ENCODE results near the gene SORBS1. TPM values are rescaled to one million over a fixed set of nuclear protein-coding genes. Genes with fewer than 3 reads are reported as not detected.

SORBS1 gene
- total and polyA plus RNA-seq, 2 of the 13 experiments (the other 11 are each of a cell fraction or from before 2014, with no cell fraction given): 16.8 to 39.8 TPM

DNA sequence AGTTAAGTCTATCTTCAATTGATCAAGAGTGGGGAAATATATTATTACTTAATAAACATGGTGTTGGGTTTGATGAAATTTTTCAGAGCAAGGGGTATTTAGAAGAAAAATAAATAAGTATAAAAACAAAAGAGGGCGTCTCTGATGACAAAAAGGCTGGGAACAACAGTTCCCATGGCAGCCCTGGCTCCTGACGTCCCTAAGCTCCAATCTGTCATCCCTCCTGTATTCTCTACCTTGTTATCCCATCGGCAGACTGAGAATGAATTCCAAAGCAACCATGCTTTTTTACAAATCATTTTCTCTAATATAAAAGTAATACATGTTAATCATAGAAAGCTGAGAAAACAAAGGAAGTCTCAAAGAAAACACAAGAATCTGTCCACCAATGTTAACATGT lies 55.5 kb downstream of the SORBS1 start:
- Histone ChIP-seq H3K4me2 (ENCODE audit: low read depth, low read length) (no peak overlapping the region), H3K27me3 (ENCODE audit: control insufficient read depth in 1 of 2, insufficient read depth in 2 of 2, low read length in 2 of 2) (no peaks in the 10 kb centered on the region), H3K4me3 (replicated peaks in 1 of 3; ENCODE audit: insufficient read depth in 1 of 3, low read depth in 2 of 3, low read length in 3 of 3) (no peak overlapping the region), H3K79me2 (ENCODE audit: insufficient read depth, low read length) (peaks cover 56% of the 10 kb centered on the region), H3K4me1 (ENCODE audit: insufficient read depth, low read length) (peaks cover 78% of the 10 kb centered on the region), H3K36me3 (replicated peaks in 1 of 2; ENCODE audit: control insufficient read depth in 1 of 2, insufficient read depth in 2 of 2, low read length in 2 of 2) (no peaks in the 10 kb centered on the region), H4K20me1 (ENCODE audit: insufficient read depth, low read length) (no peaks in the 10 kb centered on the region), H3K9me3 (ENCODE audit: low read length) (no peaks in the 10 kb centered on the region), H3K9ac (ENCODE audit: insufficient read depth, low read depth, low read length) (no peak overlapping the region), H2AFZ (ENCODE audit: low read length) (no peak overlapping the region), H3K27ac (ENCODE audit: extremely low read length, insufficient read depth, low read length) (no peak overlapping the region)
- ATAC-seq (no peak), DNase-seq (ENCODE audit: low spot score) (no peak), FAIRE-seq (no peak)
- POLR2A ChIA-PET: no interaction called here
- 97% methylated on average over 3 of the region's 3 CpGs for WGBS (ENCODE audit: low lambda C conversion rate)
- no TSS peak for BruUV-seq (replicated peaks)
- in situ Hi-C loops (cut with HindIII; ENCODE audit: extremely low pct_ligation_motif_present, low pct_unique_long_range_greater_than_20kb) (no loop called here), intact Hi-C loops (cut with micrococcal nuclease; ENCODE audit: unreplicated experiment) (no loop called here)
- CTCF ChIA-PET (ENCODE audit: low intra/inter-chr PET ratio, low total read pairs): no interaction called here
- TF ChIP-seq, protein P1, sequence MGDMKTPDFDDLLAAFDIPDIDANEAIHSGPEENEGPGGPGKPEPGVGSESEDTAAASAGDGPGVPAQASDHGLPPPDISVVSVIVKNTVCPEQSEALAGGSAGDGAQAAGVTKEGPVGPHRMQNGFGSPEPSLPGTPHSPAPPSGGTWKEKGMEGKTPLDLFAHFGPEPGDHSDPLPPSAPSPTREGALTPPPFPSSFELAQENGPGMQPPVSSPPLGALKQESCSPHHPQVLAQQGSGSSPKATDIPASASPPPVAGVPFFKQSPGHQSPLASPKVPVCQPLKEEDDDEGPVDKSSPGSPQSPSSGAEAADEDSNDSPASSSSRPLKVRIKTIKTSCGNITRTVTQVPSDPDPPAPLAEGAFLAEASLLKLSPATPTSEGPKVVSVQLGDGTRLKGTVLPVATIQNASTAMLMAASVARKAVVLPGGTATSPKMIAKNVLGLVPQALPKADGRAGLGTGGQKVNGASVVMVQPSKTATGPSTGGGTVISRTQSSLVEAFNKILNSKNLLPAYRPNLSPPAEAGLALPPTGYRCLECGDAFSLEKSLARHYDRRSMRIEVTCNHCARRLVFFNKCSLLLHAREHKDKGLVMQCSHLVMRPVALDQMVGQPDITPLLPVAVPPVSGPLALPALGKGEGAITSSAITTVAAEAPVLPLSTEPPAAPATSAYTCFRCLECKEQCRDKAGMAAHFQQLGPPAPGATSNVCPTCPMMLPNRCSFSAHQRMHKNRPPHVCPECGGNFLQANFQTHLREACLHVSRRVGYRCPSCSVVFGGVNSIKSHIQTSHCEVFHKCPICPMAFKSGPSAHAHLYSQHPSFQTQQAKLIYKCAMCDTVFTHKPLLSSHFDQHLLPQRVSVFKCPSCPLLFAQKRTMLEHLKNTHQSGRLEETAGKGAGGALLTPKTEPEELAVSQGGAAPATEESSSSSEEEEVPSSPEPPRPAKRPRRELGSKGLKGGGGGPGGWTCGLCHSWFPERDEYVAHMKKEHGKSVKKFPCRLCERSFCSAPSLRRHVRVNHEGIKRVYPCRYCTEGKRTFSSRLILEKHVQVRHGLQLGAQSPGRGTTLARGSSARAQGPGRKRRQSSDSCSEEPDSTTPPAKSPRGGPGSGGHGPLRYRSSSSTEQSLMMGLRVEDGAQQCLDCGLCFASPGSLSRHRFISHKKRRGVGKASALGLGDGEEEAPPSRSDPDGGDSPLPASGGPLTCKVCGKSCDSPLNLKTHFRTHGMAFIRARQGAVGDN (CRISPR knock-in tag; IDR thresholded peaks at IDR 0.05): no peak
- TF ChIP-seq SMAD3 (CRISPR knock-in tag; IDR thresholded peaks at IDR 0.05): no peak
- no peak for TF ChIP-seq ZNF160 (CRISPR knock-in tag; IDR thresholded peaks at IDR 0.05)
- TF ChIP-seq WIZ (CRISPR knock-in tag; IDR thresholded peaks at IDR 0.05): no peak
- no peak for TF ChIP-seq JUN (CRISPR knock-in tag; IDR thresholded peaks at IDR 0.05)
- TF ChIP-seq U2AF1 (optimal IDR thresholded peaks at IDR 0.05; ENCODE audit: low read depth, low read length): no peak
- TF ChIP-seq SKI (IDR thresholded peaks at IDR 0.05; ENCODE audit: partially characterized antibody): no peak
- TF ChIP-seq, protein P2, sequence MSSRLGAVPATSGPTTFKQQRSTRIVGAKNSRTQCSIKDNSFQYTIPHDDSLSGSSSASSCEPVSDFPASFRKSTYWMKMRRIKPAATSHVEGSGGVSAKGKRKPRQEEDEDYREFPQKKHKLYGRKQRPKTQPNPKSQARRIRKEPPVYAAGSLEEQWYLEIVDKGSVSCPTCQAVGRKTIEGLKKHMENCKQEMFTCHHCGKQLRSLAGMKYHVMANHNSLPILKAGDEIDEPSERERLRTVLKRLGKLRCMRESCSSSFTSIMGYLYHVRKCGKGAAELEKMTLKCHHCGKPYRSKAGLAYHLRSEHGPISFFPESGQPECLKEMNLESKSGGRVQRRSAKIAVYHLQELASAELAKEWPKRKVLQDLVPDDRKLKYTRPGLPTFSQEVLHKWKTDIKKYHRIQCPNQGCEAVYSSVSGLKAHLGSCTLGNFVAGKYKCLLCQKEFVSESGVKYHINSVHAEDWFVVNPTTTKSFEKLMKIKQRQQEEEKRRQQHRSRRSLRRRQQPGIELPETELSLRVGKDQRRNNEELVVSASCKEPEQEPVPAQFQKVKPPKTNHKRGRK (CRISPR knock-in tag; IDR thresholded peaks at IDR 0.05): no peak
- TF ChIP-seq TBX2 (CRISPR knock-in tag; IDR thresholded peaks at IDR 0.05; ENCODE audit: borderline replicate concordance): no peak
- no peak for TF ChIP-seq ZNF432 (CRISPR knock-in tag; IDR thresholded peaks at IDR 0.05; ENCODE audit: borderline replicate concordance)
- no peak for TF ChIP-seq ZSCAN31 (CRISPR knock-in tag; IDR thresholded peaks at IDR 0.05; ENCODE audit: low read depth)
- no peak for TF ChIP-seq ARHGAP35 (CRISPR knock-in tag; IDR thresholded peaks at IDR 0.05; ENCODE audit: borderline replicate concordance)
- no peak for TF ChIP-seq CHD2 (IDR thresholded peaks at IDR 0.05; ENCODE audit: low read depth, low read length)
- TF ChIP-seq ZNF382 (CRISPR knock-in tag; IDR thresholded peaks at IDR 0.05; ENCODE audit: borderline replicate concordance): no peak
- TF ChIP-seq, protein P3, sequence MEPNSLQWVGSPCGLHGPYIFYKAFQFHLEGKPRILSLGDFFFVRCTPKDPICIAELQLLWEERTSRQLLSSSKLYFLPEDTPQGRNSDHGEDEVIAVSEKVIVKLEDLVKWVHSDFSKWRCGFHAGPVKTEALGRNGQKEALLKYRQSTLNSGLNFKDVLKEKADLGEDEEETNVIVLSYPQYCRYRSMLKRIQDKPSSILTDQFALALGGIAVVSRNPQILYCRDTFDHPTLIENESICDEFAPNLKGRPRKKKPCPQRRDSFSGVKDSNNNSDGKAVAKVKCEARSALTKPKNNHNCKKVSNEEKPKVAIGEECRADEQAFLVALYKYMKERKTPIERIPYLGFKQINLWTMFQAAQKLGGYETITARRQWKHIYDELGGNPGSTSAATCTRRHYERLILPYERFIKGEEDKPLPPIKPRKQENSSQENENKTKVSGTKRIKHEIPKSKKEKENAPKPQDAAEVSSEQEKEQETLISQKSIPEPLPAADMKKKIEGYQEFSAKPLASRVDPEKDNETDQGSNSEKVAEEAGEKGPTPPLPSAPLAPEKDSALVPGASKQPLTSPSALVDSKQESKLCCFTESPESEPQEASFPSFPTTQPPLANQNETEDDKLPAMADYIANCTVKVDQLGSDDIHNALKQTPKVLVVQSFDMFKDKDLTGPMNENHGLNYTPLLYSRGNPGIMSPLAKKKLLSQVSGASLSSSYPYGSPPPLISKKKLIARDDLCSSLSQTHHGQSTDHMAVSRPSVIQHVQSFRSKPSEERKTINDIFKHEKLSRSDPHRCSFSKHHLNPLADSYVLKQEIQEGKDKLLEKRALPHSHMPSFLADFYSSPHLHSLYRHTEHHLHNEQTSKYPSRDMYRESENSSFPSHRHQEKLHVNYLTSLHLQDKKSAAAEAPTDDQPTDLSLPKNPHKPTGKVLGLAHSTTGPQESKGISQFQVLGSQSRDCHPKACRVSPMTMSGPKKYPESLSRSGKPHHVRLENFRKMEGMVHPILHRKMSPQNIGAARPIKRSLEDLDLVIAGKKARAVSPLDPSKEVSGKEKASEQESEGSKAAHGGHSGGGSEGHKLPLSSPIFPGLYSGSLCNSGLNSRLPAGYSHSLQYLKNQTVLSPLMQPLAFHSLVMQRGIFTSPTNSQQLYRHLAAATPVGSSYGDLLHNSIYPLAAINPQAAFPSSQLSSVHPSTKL (CRISPR knock-in tag; IDR thresholded peaks at IDR 0.05): no peak
- no peak for TF ChIP-seq TMF1 (CRISPR knock-in tag; IDR thresholded peaks at IDR 0.05; ENCODE audit: low read depth)
- no peak for TF ChIP-seq JUNB (CRISPR knock-in tag; IDR thresholded peaks at IDR 0.05; ENCODE audit: borderline replicate concordance)
